A549 (cell line): Measurements from ENCODE around the gene COX14. TPM values are rescaled to one million over a fixed set of nuclear protein-coding genes. Genes with fewer than 3 reads are reported as not detected.
A peak's percentile ranks its signal among the peaks of the same experiment; 100 is the strongest.

ENCODE experiments used
- ATAC-seq, 2 experiments: fragments of 200-7000 bp in 1 of 2; fragments of >200 bp in 1 of 2; cut with Nextera tagmentation in 1 of 2; cut with Tn5 transposase in 1 of 2; 3 replicates each; pipeline versions ENCODE4 v1.8.0 to v1.9.1; 2018 to 2020; ENCODE audit warnings: mild to moderate bottlenecking in 1 of 2, moderate library complexity in 1 of 2
- CTCF ChIA-PET: fragments of 300-600 bp; sonication (Branson Sonifier 250); formaldehyde crosslinking; extraction: SDS; loops from one replicate; lab custom pipeline; 2021; ENCODE audit warnings: antibody characterized with exemption, inconsistent platforms; lab: Yijun Ruan, JAX
- POLR2A ChIA-PET: fragments of 350-600 bp; formaldehyde crosslinking; extraction: SDS; loops from one replicate; lab custom pipeline; 2021; ENCODE audit warnings: antibody characterized with exemption, inconsistent platforms; lab: Yijun Ruan, JAX
- DNase-seq, 2 experiments: peaks; one replicate each; pipeline versions ENCODE4 v3.0.0 to v3.0.0-alpha.2; 2011 to 2016; ENCODE audit warnings: low read depth in 1 of 2, low spot score in 1 of 2
- FAIRE-seq: peaks from 2 replicates; lab custom pipeline; 2011; peaks lifted over from hg19 to GRCh38; lab: Jason Lieb, UNC
- H3K27ac ChIP-seq, 2 experiments: fragments of >200 bp; sonication (Bioruptor Twin); formaldehyde crosslinking; 3 replicates each; pipeline ENCODE4 v1.5.1; 2016 to 2017
- H3K4me1 ChIP-seq: fragments of >200 bp; sonication (Bioruptor Twin); formaldehyde crosslinking; 3 replicates; pipeline ENCODE4 v1.6.1; 2016
- H3K4me2 ChIP-seq: fragments of >200 bp; sonication (Bioruptor Twin); formaldehyde crosslinking; 3 replicates; pipeline ENCODE4 v1.6.1; 2016
- H3K4me3 ChIP-seq: fragments of >200 bp; sonication (Bioruptor Twin); formaldehyde crosslinking; 3 replicates; pipeline ENCODE4 v1.5.1; 2016
- H3K9me3 ChIP-seq: fragments of >200 bp; sonication (Bioruptor Twin); formaldehyde crosslinking; 3 replicates; pipeline ENCODE4 v1.6.1; 2016
- CBX2 ChIP-seq: fragments of 200-600 bp; sonication (generic); IDR thresholded peaks from 2 replicates; pipeline ENCODE4 v1.6.1; 2016; ENCODE audit warnings: low read depth, mild to moderate bottlenecking, borderline replicate concordance
- CBX8 ChIP-seq: fragments of 200-600 bp; sonication (generic); IDR thresholded peaks from 2 replicates; pipeline ENCODE4 v1.6.1; 2016
- CEBPB ChIP-seq, 2 experiments: fragments of >200 bp in 1 of 2; sonication (Bioruptor Twin) in 1 of 2; formaldehyde crosslinking in 1 of 2; IDR thresholded peaks; 2 replicates each; pipeline ENCODE4 v1.6.1; 2012 to 2016
- EHF ChIP-seq: fragments of 250-450 bp; sonication (Bioruptor Pico); IDR thresholded peaks from 2 replicates; pipeline ENCODE4 v1.5.0; 2020; ENCODE audit warnings: mild to moderate bottlenecking
- EP300 ChIP-seq, 2 experiments: fragments of >200 bp; sonication (Bioruptor Twin); formaldehyde crosslinking; IDR thresholded peaks; 2 replicates in 1 of 2; 3 replicates in 1 of 2; pipeline ENCODE4 v1.6.1; 2016 to 2017
- NR3C1 ChIP-seq: fragments of >200 bp; sonication (Bioruptor Twin); formaldehyde crosslinking; IDR thresholded peaks from 3 replicates; pipeline ENCODE4 v1.6.1; 2017
- PHF8 ChIP-seq: fragments of 200-600 bp; sonication (generic); IDR thresholded peaks from 2 replicates; pipeline ENCODE4 v1.6.1; 2016; ENCODE audit warnings: low read depth, mild to moderate bottlenecking, antibody characterized with exemption, moderate library complexity, borderline replicate concordance
- RAD21 ChIP-seq, 2 experiments: fragments of >200 bp in 1 of 2; sonication (Bioruptor Twin) in 1 of 2; formaldehyde crosslinking in 1 of 2; IDR thresholded peaks in 1 of 2; conservative IDR thresholded peaks in 1 of 2; 2 replicates in 1 of 2; 3 replicates in 1 of 2; pipeline ENCODE4 v1.6.1; 2012 to 2018; ENCODE audit warnings: inconsistent platforms in 1 of 2
- SMC3 ChIP-seq: fragments of >200 bp; sonication (Bioruptor Twin); formaldehyde crosslinking; IDR thresholded peaks from 3 replicates; pipeline ENCODE4 v1.6.1; 2018; ENCODE audit warnings: inconsistent platforms
- TFCP2L1 ChIP-seq: fragments of 250-450 bp; sonication (Bioruptor Pico); IDR thresholded peaks from 2 replicates; pipeline ENCODE4 v1.5.0; 2021; ENCODE audit warnings: mild to moderate bottlenecking
- WGBS: methylation state at CpG from one replicate; pipeline ENCODE4 v1.1.6; 2017; ENCODE audit errors: missing lambda C conversion rate; 5-methylcytosine and 5-hydroxymethylcytosine counted together
- polyA plus RNA-seq, 4 experiments: library from polyadenylated mRNA; depleted of rRNA in 3 of 4; stranded (reverse); fragments of >200 nt; fragmentation: RNase III in 1 of 4; extraction: RNeasy Plus Mini Kit Qiagen cat#74134 plus additional on column Dnase treatment in 1 of 4; gene quantifications; 2 replicates in 3 of 4; 3 replicates in 1 of 4; pipeline ENCODE4 v1.2.3, GENCODE V29; 2011 to 2017
- TF ChIP-seq, protein P1 (sequence below): fragments of >200 bp; sonication (Bioruptor Twin); formaldehyde crosslinking; IDR thresholded peaks from 3 replicates; pipeline ENCODE4 v1.5.1; 2016
- TF ChIP-seq, protein P2 (sequence below): fragments of 150-350 bp; IDR thresholded peaks from 2 replicates; pipeline ENCODE4 v1.6.1; 2014; ENCODE audit warnings: low read depth, mild to moderate bottlenecking, low read length

The COX14 gene
- polyA plus RNA-seq, 2 of the 4 experiments (the other 2 are of a cell fraction): 93.3 to 134 TPM

DNA sequence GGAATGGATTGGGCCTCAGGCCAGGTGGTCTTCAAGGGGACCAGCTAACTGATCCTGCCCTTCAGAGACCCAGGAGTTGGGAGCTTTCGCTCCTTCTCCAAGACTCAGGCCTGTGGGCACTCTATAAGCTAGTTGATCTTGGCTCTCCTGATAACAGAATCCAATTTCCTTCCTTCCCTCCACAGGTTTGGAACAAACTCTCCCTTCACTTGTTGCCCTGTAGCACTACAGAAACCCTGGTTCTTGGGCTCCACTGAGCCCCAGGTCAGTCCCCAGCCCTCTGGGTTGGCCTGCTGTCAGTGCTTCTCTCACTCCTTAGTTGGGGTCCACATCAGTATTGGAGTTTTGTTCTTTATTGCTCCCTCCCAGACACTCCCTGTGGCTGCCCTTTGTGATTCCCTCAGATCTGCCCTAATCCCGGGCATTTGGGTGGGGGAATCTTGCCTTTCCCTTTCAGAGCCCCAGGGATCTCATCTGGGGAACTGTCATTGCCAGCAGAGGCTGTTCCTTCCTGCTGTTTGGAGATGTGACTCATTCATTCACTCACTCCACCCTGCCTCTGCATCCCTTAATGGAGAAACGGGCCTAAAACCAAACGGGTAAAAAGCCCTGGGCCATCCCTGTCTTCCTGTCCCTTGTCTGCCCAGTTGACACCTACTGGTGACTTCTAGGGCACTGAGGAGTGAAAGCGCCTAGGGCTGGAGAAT, 12.6 kb upstream of the COX14 start:
- Histone ChIP-seq H3K9me3 (no peaks in the 10 kb centered on the region), H3K27ac (no peak overlapping the region), H3K4me2 (no peak overlapping the region), H3K4me1 (no peaks in the 10 kb centered on the region), H3K4me3 (no peak overlapping the region)
- 71% methylated on average over 5 of the region's 5 CpGs for WGBS
- FAIRE-seq: no peak
- TF ChIP-seq EHF (CRISPR knock-in tag) (no peak), PHF8 (no peak), NR3C1 (no peak)
- ChIA-PET POLR2A (interaction anchor here (2.7 kb wide), 1 partner anchor 13 kb away, joined by 17 read pairs; the partner anchor contains the start of gene COX14), CTCF (interaction anchor here (1.3 to 17.7 kb wide), 4 partner anchors 13 to 82 kb away, joined by 3 to 309 read pairs (median 94); partner anchors contain the start of genes COX14 and SMARCD1)
- no peak for DNase-seq
- no peak for ATAC-seq

DNA sequence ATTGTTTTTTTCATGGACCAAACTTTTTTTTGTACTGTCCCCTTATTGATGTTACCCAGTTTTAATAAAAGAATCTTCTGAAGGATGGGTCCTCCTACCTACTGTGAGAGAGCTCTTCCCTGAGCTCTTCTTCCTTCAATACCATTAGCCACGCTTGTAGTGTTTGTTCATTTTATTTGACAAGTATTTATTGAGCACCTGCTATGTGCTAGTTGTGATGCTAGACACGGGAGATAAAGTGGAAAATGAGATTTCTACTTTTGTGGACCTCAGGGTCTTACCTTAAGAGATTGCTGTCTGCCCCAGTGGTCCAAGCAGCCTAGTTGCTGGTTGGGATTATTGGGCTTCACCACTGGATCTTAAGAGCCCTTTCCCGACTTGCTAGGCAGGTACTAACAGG, 11.5 kb upstream of the COX14 start:
- Histone ChIP-seq H3K27ac (no peak overlapping the region), H3K4me2 (no peak overlapping the region), H3K9me3 (no peaks in the 10 kb centered on the region), H3K4me1 (no peaks in the 10 kb centered on the region), H3K4me3 (no peak overlapping the region)
- ATAC-seq: no peak
- no peak for DNase-seq
- ChIA-PET CTCF (interaction anchor here (0.7 to 17.7 kb wide), 9 partner anchors 12 to 75 kb away, joined by 3 to 309 read pairs (median 3); partner anchors contain the start of genes CERS5, COX14 and SMARCD1), POLR2A (interaction anchor here (2.7 kb wide), 1 partner anchor 11 kb away, joined by 17 read pairs; the partner anchor contains the start of gene COX14)
- no peak for TF ChIP-seq CBX8
- 78% methylated on average over 3 of the region's 3 CpGs for WGBS
- FAIRE-seq: no peak

GRCh38 chr12:50101663-50102062, 10.4 kb upstream of the COX14 start:
- DNase-seq (peak; percentile 57 to 65), ATAC-seq (peak; percentile 59 to 72), FAIRE-seq (no peak)
- ChIA-PET POLR2A (interaction anchor here (1.4 to 2.7 kb wide), 3 partner anchors 10 to 19 kb away, joined by 4 to 17 read pairs (median 14); partner anchors contain the start of genes COX14 and SMARCD1), CTCF (interaction anchor here (0.7 to 17.7 kb wide), 12 partner anchors 11 to 289 kb away, joined by 3 to 309 read pairs (median 4); partner anchors contain the start of genes CERS5, COX14 and SMARCD1)
- H3K27ac ChIP-seq: no peak overlapping the region
- no peaks in the 10 kb centered on the region for H3K4me1 ChIP-seq
- 75% methylated on average over 3 of the region's 3 CpGs for WGBS
- H3K4me3 ChIP-seq: no peak overlapping the region
- TF ChIP-seq TFCP2L1 (CRISPR knock-in tag) (no peak), RAD21 (conservative IDR thresholded peaks at IDR 0.05 in 1 of 2, IDR thresholded peaks at IDR 0.05 in 1 of 2) (peak in 1 of 2 experiments; percentile 50; a peak in 2 of 5 replicates), CEBPB (IDR thresholded peaks at IDR 0.05) (peak; percentile 36 to 75; a peak in 3 of 4 replicates), SMC3 (peak; percentile 40; the same call in 2 of the 3 replicates), CBX2 (no peak)
- TF ChIP-seq, protein P1, sequence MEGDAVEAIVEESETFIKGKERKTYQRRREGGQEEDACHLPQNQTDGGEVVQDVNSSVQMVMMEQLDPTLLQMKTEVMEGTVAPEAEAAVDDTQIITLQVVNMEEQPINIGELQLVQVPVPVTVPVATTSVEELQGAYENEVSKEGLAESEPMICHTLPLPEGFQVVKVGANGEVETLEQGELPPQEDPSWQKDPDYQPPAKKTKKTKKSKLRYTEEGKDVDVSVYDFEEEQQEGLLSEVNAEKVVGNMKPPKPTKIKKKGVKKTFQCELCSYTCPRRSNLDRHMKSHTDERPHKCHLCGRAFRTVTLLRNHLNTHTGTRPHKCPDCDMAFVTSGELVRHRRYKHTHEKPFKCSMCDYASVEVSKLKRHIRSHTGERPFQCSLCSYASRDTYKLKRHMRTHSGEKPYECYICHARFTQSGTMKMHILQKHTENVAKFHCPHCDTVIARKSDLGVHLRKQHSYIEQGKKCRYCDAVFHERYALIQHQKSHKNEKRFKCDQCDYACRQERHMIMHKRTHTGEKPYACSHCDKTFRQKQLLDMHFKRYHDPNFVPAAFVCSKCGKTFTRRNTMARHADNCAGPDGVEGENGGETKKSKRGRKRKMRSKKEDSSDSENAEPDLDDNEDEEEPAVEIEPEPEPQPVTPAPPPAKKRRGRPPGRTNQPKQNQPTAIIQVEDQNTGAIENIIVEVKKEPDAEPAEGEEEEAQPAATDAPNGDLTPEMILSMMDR: peak; percentile 30; the same call in 2 of the 3 replicates
- no peak overlapping the region for H3K4me2 ChIP-seq
- H3K9me3 ChIP-seq: no peaks in the 10 kb centered on the region

- Histone ChIP-seq H3K9me3 (no peaks in the 10 kb centered on the region), H3K4me2 (no peak overlapping the region), H3K27ac (no peak overlapping the region), H3K4me1 (no peaks in the 10 kb centered on the region), H3K4me3 (no peak overlapping the region)
- ChIA-PET CTCF (interaction anchor here (1.0 to 17.7 kb wide), 9 partner anchors 10 to 213 kb away, joined by 3 to 309 read pairs (median 6); partner anchors contain the start of genes COX14 and SMARCD1), POLR2A (interaction anchor here (1.4 to 2.7 kb wide), 3 partner anchors 10 to 19 kb away, joined by 4 to 17 read pairs (median 14); partner anchors contain the start of genes COX14 and SMARCD1)
- 91% methylated on average over 2 of the region's 2 CpGs for WGBS
- DNase-seq (no peak), FAIRE-seq (no peak), ATAC-seq (no peak)
- TF ChIP-seq, protein P2, sequence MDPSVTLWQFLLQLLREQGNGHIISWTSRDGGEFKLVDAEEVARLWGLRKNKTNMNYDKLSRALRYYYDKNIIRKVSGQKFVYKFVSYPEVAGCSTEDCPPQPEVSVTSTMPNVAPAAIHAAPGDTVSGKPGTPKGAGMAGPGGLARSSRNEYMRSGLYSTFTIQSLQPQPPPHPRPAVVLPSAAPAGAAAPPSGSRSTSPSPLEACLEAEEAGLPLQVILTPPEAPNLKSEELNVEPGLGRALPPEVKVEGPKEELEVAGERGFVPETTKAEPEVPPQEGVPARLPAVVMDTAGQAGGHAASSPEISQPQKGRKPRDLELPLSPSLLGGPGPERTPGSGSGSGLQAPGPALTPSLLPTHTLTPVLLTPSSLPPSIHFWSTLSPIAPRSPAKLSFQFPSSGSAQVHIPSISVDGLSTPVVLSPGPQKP: no peak
- no peak for TF ChIP-seq NR3C1
- TF ChIP-seq EP300 (IDR thresholded peaks at IDR 0.05): no peak
Observed at GRCh38 chr12:50102131-50102531, 9.9 kb upstream of the COX14 start.
